A549 (cell line): ENCODE measurements around the gene SLC15A3.

Source experiments
- HDAC2 ChIP-seq: fragments of 200-600 bp; sonication (generic); IDR thresholded peaks from 2 replicates; pipeline ENCODE4 v1.6.1; 2016
- JUN ChIP-seq, 2 experiments: fragments of >200 bp; sonication (Bioruptor Twin); formaldehyde crosslinking; IDR thresholded peaks; 2 replicates in 1 of 2; 3 replicates in 1 of 2; pipeline ENCODE4 v1.6.1; 2016 to 2017
- KDM1A ChIP-seq: fragments of 200-600 bp; sonication (generic); IDR thresholded peaks from 2 replicates; pipeline ENCODE4 v1.6.1; 2016; ENCODE audit warnings: low read depth, mild to moderate bottlenecking
- MAFK ChIP-seq: fragments of 450-650 bp; IDR thresholded peaks from 2 replicates; pipeline ENCODE4 v1.6.1; 2014; ENCODE audit not compliant: partially characterized antibody
- MYC ChIP-seq: IDR thresholded peaks from 2 replicates; pipeline ENCODE4 v1.6.1; 2012; ENCODE audit warnings: mild to moderate bottlenecking, inconsistent platforms, low read length, improper control_type of control experiment, borderline replicate concordance
- RAD21 ChIP-seq, 2 experiments: fragments of >200 bp in 1 of 2; sonication (Bioruptor Twin) in 1 of 2; formaldehyde crosslinking in 1 of 2; IDR thresholded peaks in 1 of 2; conservative IDR thresholded peaks in 1 of 2; 2 replicates in 1 of 2; 3 replicates in 1 of 2; pipeline ENCODE4 v1.6.1; 2012 to 2018; ENCODE audit warnings: inconsistent platforms in 1 of 2
- RCOR1 ChIP-seq: fragments of 150-350 bp; IDR thresholded peaks from 2 replicates; pipeline ENCODE4 v1.6.1; 2014; ENCODE audit warnings: antibody characterized with exemption, low read length, low read depth
- RFX5 ChIP-seq: fragments of 450-650 bp; IDR thresholded peaks from 2 replicates; pipeline ENCODE4 v1.7.1; 2014; ENCODE audit warnings: antibody characterized with exemption, mild to moderate bottlenecking, moderate library complexity
- ZFP36 ChIP-seq: fragments of 450-650 bp; IDR thresholded peaks from 2 replicates; pipeline ENCODE4 v1.6.1; 2014; ENCODE audit warnings: borderline replicate concordance; ENCODE audit not compliant: partially characterized antibody
- TF ChIP-seq, protein P1 (sequence below): IDR thresholded peaks from 2 replicates; pipeline ENCODE4 v1.6.1; 2012
- TF ChIP-seq, protein P2 (sequence below): fragments of >200 bp; sonication (Bioruptor Twin); formaldehyde crosslinking; IDR thresholded peaks from 3 replicates; pipeline ENCODE4 v1.5.1; 2016
- TF ChIP-seq, protein P3 (sequence below): fragments of 200-600 bp; sonication (generic); IDR thresholded peaks from 2 replicates; pipeline ENCODE4 v1.6.1; 2016; ENCODE audit warnings: antibody characterized with exemption, mild to moderate bottlenecking, moderate library complexity
- TF ChIP-seq, protein P4 (sequence below): fragments of 150-350 bp; IDR thresholded peaks from 2 replicates; pipeline ENCODE4 v1.6.1; 2014; ENCODE audit warnings: low read depth, mild to moderate bottlenecking, low read length

DNA sequence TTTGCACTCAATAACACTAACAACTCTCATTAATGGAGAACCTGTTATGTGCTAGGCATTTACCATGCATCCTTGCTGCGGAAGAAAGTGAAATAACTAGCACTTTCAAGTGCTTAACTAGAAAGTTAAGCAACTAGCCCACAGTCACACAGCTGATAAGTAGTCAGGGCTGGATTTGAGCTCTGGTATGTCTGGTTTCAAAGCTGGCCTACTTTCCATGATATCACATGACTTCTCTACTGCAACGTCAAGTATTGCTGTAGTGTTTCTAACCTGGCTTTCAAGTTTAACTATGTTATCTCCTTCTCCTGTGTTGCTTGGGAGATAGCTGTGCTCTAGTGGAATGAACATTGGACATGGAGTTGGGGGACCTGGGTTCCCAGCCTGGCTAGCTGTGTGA is 12.1 kb downstream of the SLC15A3 start:
- TF ChIP-seq, protein P1, sequence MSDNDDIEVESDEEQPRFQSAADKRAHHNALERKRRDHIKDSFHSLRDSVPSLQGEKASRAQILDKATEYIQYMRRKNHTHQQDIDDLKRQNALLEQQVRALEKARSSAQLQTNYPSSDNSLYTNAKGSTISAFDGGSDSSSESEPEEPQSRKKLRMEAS: no peak
- TF ChIP-seq MAFK: no peak
- TF ChIP-seq KDM1A: no peak
- no peak for TF ChIP-seq HDAC2
- TF ChIP-seq, protein P2, sequence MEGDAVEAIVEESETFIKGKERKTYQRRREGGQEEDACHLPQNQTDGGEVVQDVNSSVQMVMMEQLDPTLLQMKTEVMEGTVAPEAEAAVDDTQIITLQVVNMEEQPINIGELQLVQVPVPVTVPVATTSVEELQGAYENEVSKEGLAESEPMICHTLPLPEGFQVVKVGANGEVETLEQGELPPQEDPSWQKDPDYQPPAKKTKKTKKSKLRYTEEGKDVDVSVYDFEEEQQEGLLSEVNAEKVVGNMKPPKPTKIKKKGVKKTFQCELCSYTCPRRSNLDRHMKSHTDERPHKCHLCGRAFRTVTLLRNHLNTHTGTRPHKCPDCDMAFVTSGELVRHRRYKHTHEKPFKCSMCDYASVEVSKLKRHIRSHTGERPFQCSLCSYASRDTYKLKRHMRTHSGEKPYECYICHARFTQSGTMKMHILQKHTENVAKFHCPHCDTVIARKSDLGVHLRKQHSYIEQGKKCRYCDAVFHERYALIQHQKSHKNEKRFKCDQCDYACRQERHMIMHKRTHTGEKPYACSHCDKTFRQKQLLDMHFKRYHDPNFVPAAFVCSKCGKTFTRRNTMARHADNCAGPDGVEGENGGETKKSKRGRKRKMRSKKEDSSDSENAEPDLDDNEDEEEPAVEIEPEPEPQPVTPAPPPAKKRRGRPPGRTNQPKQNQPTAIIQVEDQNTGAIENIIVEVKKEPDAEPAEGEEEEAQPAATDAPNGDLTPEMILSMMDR: no peak
- no peak for TF ChIP-seq JUN (IDR thresholded peaks at IDR 0.05)
- TF ChIP-seq, protein P3, sequence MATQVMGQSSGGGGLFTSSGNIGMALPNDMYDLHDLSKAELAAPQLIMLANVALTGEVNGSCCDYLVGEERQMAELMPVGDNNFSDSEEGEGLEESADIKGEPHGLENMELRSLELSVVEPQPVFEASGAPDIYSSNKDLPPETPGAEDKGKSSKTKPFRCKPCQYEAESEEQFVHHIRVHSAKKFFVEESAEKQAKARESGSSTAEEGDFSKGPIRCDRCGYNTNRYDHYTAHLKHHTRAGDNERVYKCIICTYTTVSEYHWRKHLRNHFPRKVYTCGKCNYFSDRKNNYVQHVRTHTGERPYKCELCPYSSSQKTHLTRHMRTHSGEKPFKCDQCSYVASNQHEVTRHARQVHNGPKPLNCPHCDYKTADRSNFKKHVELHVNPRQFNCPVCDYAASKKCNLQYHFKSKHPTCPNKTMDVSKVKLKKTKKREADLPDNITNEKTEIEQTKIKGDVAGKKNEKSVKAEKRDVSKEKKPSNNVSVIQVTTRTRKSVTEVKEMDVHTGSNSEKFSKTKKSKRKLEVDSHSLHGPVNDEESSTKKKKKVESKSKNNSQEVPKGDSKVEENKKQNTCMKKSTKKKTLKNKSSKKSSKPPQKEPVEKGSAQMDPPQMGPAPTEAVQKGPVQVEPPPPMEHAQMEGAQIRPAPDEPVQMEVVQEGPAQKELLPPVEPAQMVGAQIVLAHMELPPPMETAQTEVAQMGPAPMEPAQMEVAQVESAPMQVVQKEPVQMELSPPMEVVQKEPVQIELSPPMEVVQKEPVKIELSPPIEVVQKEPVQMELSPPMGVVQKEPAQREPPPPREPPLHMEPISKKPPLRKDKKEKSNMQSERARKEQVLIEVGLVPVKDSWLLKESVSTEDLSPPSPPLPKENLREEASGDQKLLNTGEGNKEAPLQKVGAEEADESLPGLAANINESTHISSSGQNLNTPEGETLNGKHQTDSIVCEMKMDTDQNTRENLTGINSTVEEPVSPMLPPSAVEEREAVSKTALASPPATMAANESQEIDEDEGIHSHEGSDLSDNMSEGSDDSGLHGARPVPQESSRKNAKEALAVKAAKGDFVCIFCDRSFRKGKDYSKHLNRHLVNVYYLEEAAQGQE: no peak
- no peak for TF ChIP-seq RFX5
- TF ChIP-seq RAD21 (conservative IDR thresholded peaks at IDR 0.05 in 1 of 2, IDR thresholded peaks at IDR 0.05 in 1 of 2): no peak
- no peak for TF ChIP-seq MYC
- no peak for TF ChIP-seq ZFP36
- no peak for TF ChIP-seq RCOR1
- TF ChIP-seq, protein P4, sequence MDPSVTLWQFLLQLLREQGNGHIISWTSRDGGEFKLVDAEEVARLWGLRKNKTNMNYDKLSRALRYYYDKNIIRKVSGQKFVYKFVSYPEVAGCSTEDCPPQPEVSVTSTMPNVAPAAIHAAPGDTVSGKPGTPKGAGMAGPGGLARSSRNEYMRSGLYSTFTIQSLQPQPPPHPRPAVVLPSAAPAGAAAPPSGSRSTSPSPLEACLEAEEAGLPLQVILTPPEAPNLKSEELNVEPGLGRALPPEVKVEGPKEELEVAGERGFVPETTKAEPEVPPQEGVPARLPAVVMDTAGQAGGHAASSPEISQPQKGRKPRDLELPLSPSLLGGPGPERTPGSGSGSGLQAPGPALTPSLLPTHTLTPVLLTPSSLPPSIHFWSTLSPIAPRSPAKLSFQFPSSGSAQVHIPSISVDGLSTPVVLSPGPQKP: no peak
